ENCODE results near the gene IFNA6. TPM values are rescaled to one million over a fixed set of nuclear protein-coding genes. Genes with fewer than 3 reads are reported as not detected.
"Not testable (repeated sequence)": the region's sequence is repeated elsewhere in the genome, so short reads cannot be mapped to it uniquely, and the experiment has no call there.

IFNA6 gene
- total RNA-seq, 2 experiments from 2014 or later, result not detected

DNA sequence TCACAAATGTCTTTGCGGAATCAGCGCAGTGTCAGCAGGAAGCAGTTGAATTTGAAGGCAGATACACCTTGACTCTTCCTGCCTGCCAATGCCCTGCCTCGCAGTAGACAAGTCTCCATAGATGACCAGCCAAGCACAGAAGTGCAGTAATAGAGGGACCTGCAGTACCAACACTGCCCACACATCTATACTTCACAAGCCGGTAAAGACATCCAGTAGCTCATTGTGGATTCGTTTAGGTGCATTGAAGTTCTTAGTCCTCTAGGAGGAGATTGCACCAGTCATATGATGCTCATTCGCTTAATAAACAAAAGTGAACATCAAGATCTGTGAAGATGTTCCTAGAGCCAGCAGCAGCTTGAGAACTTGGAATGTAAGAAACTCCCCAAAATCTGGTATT is 41.6 kb upstream of the IFNA6 start:
- no peaks in the 10 kb centered on the region for H3K9me3 Mint-ChIP-seq
- ChIA-PET POLR2A (no interaction called here), CTCF (interaction anchor here (0.6 to 6.6 kb wide), 14 partner anchors 8 to 157 kb away, joined by 3 to 150 read pairs (median 4); partner anchors contain the start of gene KLHL9)
- no peaks in the 10 kb centered on the region for H3K36me3 Mint-ChIP-seq (ENCODE audit: low read depth)
- H3K4me1 Mint-ChIP-seq (ENCODE audit: low read depth), result peaks cover 8% of the 10 kb centered on the region
- H3K4me3 Mint-ChIP-seq, result no peak overlapping the region
- no peak overlapping the region for H3K27ac Mint-ChIP-seq
- ATAC-seq (peak; percentile 69), DNase-seq (peak; percentile 18)
- H3K27me3 Mint-ChIP-seq, result peaks cover 34% of the 10 kb centered on the region
- no peak for TF ChIP-seq CTCF (IDR thresholded peaks at IDR 0.05)
- intact Hi-C loops (cut with micrococcal nuclease), result no loop called here

- no peak for ATAC-seq
Observed at GRCh38 chr9:21385131-21385670, 34.5 kb upstream of the IFNA6 start, which contains the start of gene IFNA2. Gene IFNA2 (minus strand): TSS chr9:21385398. CDS start chr9:21385329, 69 bp downstream.

DNA sequence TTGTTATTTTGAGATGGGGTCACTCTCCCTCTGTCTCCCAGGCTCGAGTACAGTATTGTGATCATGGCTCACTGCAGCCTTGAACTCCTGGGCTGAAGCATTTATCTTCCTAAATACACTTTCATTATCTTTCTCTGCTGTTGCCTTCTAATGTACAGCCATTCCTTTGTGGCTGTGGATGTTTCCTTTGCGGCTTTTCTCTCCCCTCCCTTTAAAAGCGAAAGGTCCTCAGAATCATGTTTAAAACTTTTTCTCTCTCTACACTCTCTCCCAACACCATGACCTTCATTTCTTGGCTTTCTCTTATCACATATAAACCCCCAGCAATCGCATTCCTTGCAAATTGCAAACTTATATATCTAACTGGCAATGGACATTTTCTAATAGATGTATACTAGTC is 32.9 kb upstream of the IFNA6 start:
- DNase-seq (no peak), ATAC-seq (no peak)
- CTCF ChIA-PET, result no interaction called here
- peaks cover 4% of the 10 kb centered on the region for H3K9me3 Mint-ChIP-seq
- intact Hi-C loops (cut with micrococcal nuclease), result no loop called here
- H3K4me3 Mint-ChIP-seq, result no peak overlapping the region
- peaks cover 36% of the 10 kb centered on the region for H3K27me3 Mint-ChIP-seq
- H3K4me1 Mint-ChIP-seq (ENCODE audit: low read depth), result peaks cover 20% of the 10 kb centered on the region
- TF ChIP-seq CTCF (IDR thresholded peaks at IDR 0.05), result no peak
- no peaks in the 10 kb centered on the region for H3K36me3 Mint-ChIP-seq (ENCODE audit: low read depth)
- POLR2A ChIA-PET, result no interaction called here
- no peak overlapping the region for H3K27ac Mint-ChIP-seq

More at GRCh38 chr9:21385131-21385670, 34.5 kb upstream of the IFNA6 start, which contains the start of gene IFNA2:
- TF ChIP-seq CTCF (IDR thresholded peaks at IDR 0.05), result no peak
- H3K36me3 Mint-ChIP-seq (ENCODE audit: low read depth), result no peaks in the 10 kb centered on the region
- intact Hi-C loops (cut with micrococcal nuclease), result no loop called here
- peaks cover 17% of the 10 kb centered on the region for H3K4me1 Mint-ChIP-seq (ENCODE audit: low read depth)
- no peak for DNase-seq
- no peak within 1 kb of the TSS for H3K4me3 Mint-ChIP-seq
- peaks cover 30% of the 10 kb centered on the region for H3K27me3 Mint-ChIP-seq
- H3K27ac Mint-ChIP-seq, result no peak within 1 kb of the TSS
- ChIA-PET POLR2A (no interaction called here), CTCF (interaction anchor here (3.5 kb wide), 1 partner anchor 10 kb away, joined by 28 read pairs; no protein-coding TSS in a partner anchor)
- peaks cover 4% of the 10 kb centered on the region for H3K9me3 Mint-ChIP-seq

DNA sequence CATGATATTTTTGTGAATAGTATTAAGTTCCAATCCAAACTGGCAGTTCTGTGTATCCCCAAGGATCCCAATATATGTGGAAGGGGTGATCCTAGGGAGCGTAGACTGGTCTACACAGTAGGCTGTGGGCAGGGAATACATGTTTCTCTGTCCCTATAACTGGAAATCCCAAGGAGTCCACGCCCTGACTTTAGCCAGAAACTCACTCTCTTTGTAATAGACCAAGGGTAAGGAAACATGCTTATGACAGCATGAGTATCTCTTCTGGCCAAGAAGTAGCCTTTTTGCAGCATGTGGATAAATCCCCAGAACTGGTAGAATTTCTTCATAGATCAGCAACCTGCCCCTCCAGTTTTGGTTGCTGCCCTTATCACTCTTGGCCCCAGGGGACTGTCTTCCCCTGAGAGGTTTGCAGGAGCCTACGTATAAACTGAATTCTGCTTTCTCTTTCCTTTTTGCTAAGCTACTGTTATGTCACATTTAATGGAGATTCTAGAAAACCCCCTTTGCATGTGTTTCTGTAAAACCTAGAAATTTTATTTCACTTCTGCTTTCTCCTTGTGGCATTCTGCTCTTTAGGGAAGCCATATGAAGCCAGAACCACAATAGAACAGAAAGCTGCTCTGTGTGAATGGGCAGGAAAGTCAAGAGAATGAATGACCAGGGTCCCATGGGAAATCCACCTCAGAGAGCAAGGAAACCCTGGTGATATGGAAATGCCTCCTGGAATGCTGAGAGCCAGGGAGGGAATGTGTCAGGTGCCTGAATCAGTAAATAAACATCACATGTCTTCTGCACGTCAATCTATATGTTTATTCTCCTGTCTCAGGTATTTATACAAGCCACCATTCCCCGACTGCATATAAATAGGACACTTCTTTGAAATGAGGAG is 31.0 kb upstream of the IFNA6 start:
- Mint-ChIP-seq H3K4me1 (ENCODE audit: low read depth) (peaks cover 20% of the 10 kb centered on the region), H3K27ac (no peak overlapping the region), H3K4me3 (peak overlapping the region; percentile 24), H3K27me3 (peaks cover 31% of the 10 kb centered on the region), H3K36me3 (ENCODE audit: low read depth) (no peaks in the 10 kb centered on the region), H3K9me3 (peaks cover 4% of the 10 kb centered on the region)
- POLR2A ChIA-PET, result no interaction called here
- peak; percentile 91 for ATAC-seq
- CTCF ChIA-PET, result interaction anchor here (1.7 to 2.2 kb wide), 2 partner anchors 14 to 55 kb away, joined by 5 to 11 read pairs; no protein-coding TSS in a partner anchor
- intact Hi-C loops (cut with micrococcal nuclease), result no loop called here
- no peak for TF ChIP-seq CTCF (IDR thresholded peaks at IDR 0.05)
- peak; percentile 34 for DNase-seq

- H3K4me3 Mint-ChIP-seq; H3K9me3 Mint-ChIP-seq; H3K27ac Mint-ChIP-seq; ATAC-seq; H3K4me1 Mint-ChIP-seq (ENCODE audit: low read depth); intact Hi-C loops (cut with micrococcal nuclease); DNase-seq; H3K36me3 Mint-ChIP-seq (ENCODE audit: low read depth): not testable (repeated sequence)
- ChIA-PET POLR2A (interaction anchor here (0.8 kb wide), 1 partner anchor 84 kb away, joined by 3 read pairs; no protein-coding TSS in a partner anchor), CTCF (interaction anchor here (1.0 to 1.8 kb wide), 2 partner anchors 21 to 118 kb away, joined by 3 read pairs; no protein-coding TSS in a partner anchor)
- H3K27me3 Mint-ChIP-seq, result peaks cover 13% of the 10 kb centered on the region
Observed at GRCh38 chr9:21371467-21371866, 20.8 kb upstream of the IFNA6 start.

Measured in activated CD8-positive, alpha-beta T cell treated with anti-CD3 and anti-CD28 coated beads for 36 hours (primary cell).